GM18498 (cell line): Measurements from ENCODE around the gene WNT11.

Experiments
- ATAC-seq: cut with Tn5 transposase; IDR thresholded peaks from one replicate; pipeline ENCODE4 v1.9.1; 2021; ENCODE audit warnings: mild to moderate bottlenecking, moderate library complexity; ENCODE audit not compliant: unreplicated experiment

WNT11 gene

GRCh38 chr11:76238551-76238950, 32.2 kb upstream of the WNT11 start:
- no peak for ATAC-seq

- no peak for ATAC-seq
Observed at GRCh38 chr11:76237914-76238313, 31.6 kb upstream of the WNT11 start.

- ATAC-seq: no peak
Observed at GRCh38 chr11:76237000-76237649, 30.8 kb upstream of the WNT11 start.

GRCh38 chr11:76236092-76236999, 30.0 kb upstream of the WNT11 start:
- ATAC-seq: peak; percentile 24

- peak; percentile 70 for ATAC-seq
Observed at GRCh38 chr11:76235233-76236091, 29.2 kb upstream of the WNT11 start.

- ATAC-seq: peak; percentile 2
Observed at GRCh38 chr11:76234416-76235232, 28.3 kb upstream of the WNT11 start.

- ATAC-seq: no peak
Observed at GRCh38 chr11:76234021-76234415, 27.7 kb upstream of the WNT11 start.

- ATAC-seq: no peak
Observed at GRCh38 chr11:76233196-76233921, 27.1 kb upstream of the WNT11 start.

GRCh38 chr11:76232026-76232665, 25.8 kb upstream of the WNT11 start:
- no peak for ATAC-seq

GRCh38 chr11:76231121-76231738, 24.9 kb upstream of the WNT11 start:
- ATAC-seq: no peak

GRCh38 chr11:76230392-76230791, 24.1 kb upstream of the WNT11 start:
- ATAC-seq: no peak

- ATAC-seq: no peak
Observed at GRCh38 chr11:76229690-76230240, 23.5 kb upstream of the WNT11 start.

GRCh38 chr11:76228875-76229149, 22.5 kb upstream of the WNT11 start:
- no peak for ATAC-seq

GRCh38 chr11:76228071-76228874, 22.0 kb upstream of the WNT11 start:
- no peak for ATAC-seq

- ATAC-seq: no peak
Observed at GRCh38 chr11:76226626-76227025, 20.3 kb upstream of the WNT11 start.

GRCh38 chr11:76225122-76225611, 18.9 kb upstream of the WNT11 start:
- no peak for ATAC-seq

- ATAC-seq: no peak
Observed at GRCh38 chr11:76224461-76225121, 18.3 kb upstream of the WNT11 start.
